HG03280 (cell line): Measurements from ENCODE around the gene LILRA2.
"Not testable (repeated sequence)": the region's sequence is repeated elsewhere in the genome, so short reads cannot be mapped to it uniquely, and the experiment has no call there.

Source experiments
- ATAC-seq: cut with Tn5 transposase; IDR thresholded peaks from one replicate; pipeline ENCODE4 v1.9.1; 2021; ENCODE audit warnings: mild to moderate bottlenecking, moderate library complexity; ENCODE audit not compliant: unreplicated experiment

LILRA2 gene

GRCh38 chr19:54573330-54573872, at the start of gene LILRA2:
LILRA2 (plus strand) TSS chr19:54573790; CDS start chr19:54573879, 89 bp downstream.
- no peak for ATAC-seq

GRCh38 chr19:54525636-54526035, 48.0 kb upstream of the LILRA2 start:
- no peak for ATAC-seq

GRCh38 chr19:54526972-54527371, 46.6 kb upstream of the LILRA2 start:
- ATAC-seq, result no peak

- ATAC-seq, result no peak
Measured at GRCh38 chr19:54530866-54531265, 42.7 kb upstream of the LILRA2 start.

- no peak for ATAC-seq
Measured at GRCh38 chr19:54532528-54532927, 41.1 kb upstream of the LILRA2 start.

- ATAC-seq, result no peak
Measured at GRCh38 chr19:54533476-54533875, 40.1 kb upstream of the LILRA2 start.

GRCh38 chr19:54534156-54534555, 39.4 kb upstream of the LILRA2 start:
- no peak for ATAC-seq

- no peak for ATAC-seq
Measured at GRCh38 chr19:54535601-54536000, 38.0 kb upstream of the LILRA2 start.

- no peak for ATAC-seq
Measured at GRCh38 chr19:54536956-54537355, 36.6 kb upstream of the LILRA2 start.

- no peak for ATAC-seq
Measured at GRCh38 chr19:54541712-54542111, 31.9 kb upstream of the LILRA2 start.

- ATAC-seq, result no peak
Measured at GRCh38 chr19:54548806-54549205, 24.8 kb upstream of the LILRA2 start.

- ATAC-seq, result no peak
Measured at GRCh38 chr19:54549224-54549623, 24.4 kb upstream of the LILRA2 start.

GRCh38 chr19:54551293-54551692, 22.3 kb upstream of the LILRA2 start:
- ATAC-seq, result no peak

GRCh38 chr19:54551950-54552912, 21.4 kb upstream of the LILRA2 start:
- ATAC-seq, result no peak

- ATAC-seq, result no peak
Measured at GRCh38 chr19:54552913-54553310, 20.7 kb upstream of the LILRA2 start.

- no peak for ATAC-seq
Measured at GRCh38 chr19:54554006-54554405, 19.6 kb upstream of the LILRA2 start.

GRCh38 chr19:54554896-54555295, 18.7 kb upstream of the LILRA2 start:
- ATAC-seq, result no peak

- no peak for ATAC-seq
Measured at GRCh38 chr19:54556194-54556593, 17.4 kb upstream of the LILRA2 start.

GRCh38 chr19:54558339-54558738, 15.3 kb upstream of the LILRA2 start:
- ATAC-seq, result no peak

- ATAC-seq, result no peak
Measured at GRCh38 chr19:54560881-54561385, 12.7 kb upstream of the LILRA2 start.

GRCh38 chr19:54561840-54562239, 11.8 kb upstream of the LILRA2 start:
- ATAC-seq, result no peak

GRCh38 chr19:54563206-54563605, 10.4 kb upstream of the LILRA2 start:
- not testable (repeated sequence) for ATAC-seq
